MM.1S (cell line): ENCODE data around the gene RBMX2.
A peak's percentile ranks its signal among the peaks of the same experiment; 100 is the strongest.

Experiments
- DNase-seq: peaks from one replicate; pipeline ENCODE4 v3.0.0-alpha.2; 2015
- H2AFZ ChIP-seq: fragments of 300-600 bp; sonication (generic); 2 replicates; pipeline ENCODE4 v1.6.0; 2016; ENCODE audit warnings: antibody characterized with exemption, low read length
- H3F3A ChIP-seq: fragments of 300-600 bp; sonication (generic); 2 replicates; pipeline ENCODE4 v1.6.1; 2016; ENCODE audit warnings: mild to moderate bottlenecking, antibody characterized with exemption, low read length, moderate library complexity, mixed read lengths; ENCODE audit not compliant: insufficient read depth
- H3K27ac ChIP-seq: fragments of 300-600 bp; sonication (generic); 2 replicates; pipeline ENCODE4 v1.5.1; 2016; ENCODE audit warnings: mild to moderate bottlenecking, low read length
- H3K27me3 ChIP-seq: fragments of 300-600 bp; sonication (generic); replicated peaks from 2 replicates; pipeline ENCODE4 v1.6.0; 2016; ENCODE audit warnings: low read length; ENCODE audit not compliant: insufficient read depth
- H3K36me3 ChIP-seq: fragments of 300-600 bp; sonication (generic); replicated peaks from 2 replicates; pipeline ENCODE4 v1.6.1; 2016; ENCODE audit warnings: mild to moderate bottlenecking, low read length, mixed read lengths; ENCODE audit not compliant: insufficient read depth
- H3K4me1 ChIP-seq: fragments of 300-600 bp; sonication (generic); 2 replicates; pipeline ENCODE4 v1.6.1; 2016; ENCODE audit warnings: low read length, mixed read lengths
- H3K4me2 ChIP-seq: fragments of 300-600 bp; sonication (generic); 2 replicates; pipeline ENCODE4 v1.6.0; 2016; ENCODE audit warnings: low read depth, low read length
- H3K4me3 ChIP-seq: fragments of 300-600 bp; sonication (generic); 2 replicates; pipeline ENCODE4 v1.5.1; 2016; ENCODE audit warnings: low read length, mixed read lengths
- H3K79me2 ChIP-seq: fragments of 300-600 bp; sonication (generic); 2 replicates; pipeline ENCODE4 v1.6.1; 2016; ENCODE audit warnings: mixed run types, low read length, mixed read lengths
- H3K9ac ChIP-seq: fragments of 300-600 bp; sonication (generic); 2 replicates; pipeline ENCODE4 v1.6.1; 2016; ENCODE audit warnings: low read length, mixed read lengths
- H3K9me2 ChIP-seq: fragments of 300-600 bp; sonication (generic); replicated peaks from 2 replicates; pipeline ENCODE4 v1.6.1; 2016; ENCODE audit warnings: mild to moderate bottlenecking, low read length, mixed read lengths; ENCODE audit not compliant: insufficient read depth
- H3K9me3 ChIP-seq: fragments of 300-600 bp; sonication (generic); replicated peaks from 2 replicates; pipeline ENCODE4 v1.6.1; 2016; ENCODE audit warnings: mild to moderate bottlenecking, low read length, mixed read lengths; ENCODE audit not compliant: insufficient read depth
- H4K20me1 ChIP-seq: fragments of 300-600 bp; sonication (generic); 2 replicates; pipeline ENCODE4 v1.6.1; 2016; ENCODE audit warnings: mild to moderate bottlenecking, low read length, moderate library complexity, mixed read lengths; ENCODE audit not compliant: insufficient read depth
- CTCF ChIP-seq: fragments of 300-600 bp; sonication (generic); IDR thresholded peaks from 2 replicates; pipeline ENCODE4 v1.5.1; 2016; ENCODE audit warnings: antibody characterized with exemption, low read length, mixed read lengths
- EZH2 ChIP-seq: fragments of 300-600 bp; sonication (generic); optimal IDR thresholded peaks from 2 replicates; pipeline ENCODE3; 2017; ENCODE audit warnings: low read depth, mild to moderate bottlenecking, antibody characterized with exemption, low read length, mixed read lengths
- EZH2phosphoT487 ChIP-seq: fragments of 300-600 bp; sonication (generic); IDR thresholded peaks from 2 replicates; pipeline ENCODE4 v1.6.1; 2018; ENCODE audit warnings: antibody characterized with exemption, low read length

Gene RBMX2

GRCh38 chrX:130385520-130385919 lies 16.3 kb upstream of the RBMX2 start, which contains the start of gene GPR119:
Gene GPR119 (minus strand): TSS chrX:130385674. CDS start chrX:130385447, 227 bp downstream.
- no peaks in the 10 kb centered on the region for H3K27me3 ChIP-seq
- no peaks in the 10 kb centered on the region for H3K4me1 ChIP-seq
- H3K36me3 ChIP-seq = no peaks in the 10 kb centered on the region
- H4K20me1 ChIP-seq = no peaks in the 10 kb centered on the region
- no peaks in the 10 kb centered on the region for H3K9me3 ChIP-seq
- H3K79me2 ChIP-seq = no peaks in the 10 kb centered on the region
- H2AFZ ChIP-seq = no peak within 1 kb of the TSS
- H3K27ac ChIP-seq = no peak within 1 kb of the TSS
- no peak within 1 kb of the TSS for H3K9ac ChIP-seq
- no peak within 1 kb of the TSS for H3K4me2 ChIP-seq
- no peaks in the 10 kb centered on the region for H3F3A ChIP-seq
- no peak within 1 kb of the TSS for H3K4me3 ChIP-seq
- TF ChIP-seq EZH2phosphoT487 = no peak
- TF ChIP-seq EZH2 = no peak
- TF ChIP-seq CTCF = no peak
- no peaks in the 10 kb centered on the region for H3K9me2 ChIP-seq
- no peak for DNase-seq

DNA sequence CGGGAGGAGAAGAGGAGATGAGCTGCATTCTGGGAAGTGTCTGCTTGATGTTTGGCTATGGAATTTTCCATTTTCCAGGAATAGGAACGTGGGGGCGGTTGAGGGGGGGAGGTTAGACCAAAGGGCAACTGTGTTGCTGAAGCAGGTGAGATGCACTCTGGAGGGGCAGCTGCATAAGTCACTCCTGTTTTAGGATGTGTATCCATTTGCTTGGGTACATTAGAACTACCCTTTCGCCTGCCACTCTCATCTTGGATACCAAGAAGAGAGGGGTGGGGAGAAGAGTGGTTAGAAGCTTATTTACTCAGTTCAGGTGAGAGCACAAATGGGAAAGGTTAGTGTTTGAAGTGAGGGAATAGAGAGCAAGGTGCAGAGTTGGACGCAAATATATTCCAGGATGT lies 15.4 kb upstream of the RBMX2 start:
- Histone ChIP-seq H3K27ac (no peak overlapping the region), H3K4me3 (no peak overlapping the region), H3K4me1 (no peaks in the 10 kb centered on the region), H3F3A (no peaks in the 10 kb centered on the region), H3K9me2 (no peaks in the 10 kb centered on the region), H3K27me3 (no peaks in the 10 kb centered on the region), H2AFZ (no peak overlapping the region), H4K20me1 (no peaks in the 10 kb centered on the region), H3K9me3 (no peaks in the 10 kb centered on the region), H3K9ac (no peak overlapping the region), H3K4me2 (no peak overlapping the region), H3K36me3 (no peaks in the 10 kb centered on the region), H3K79me2 (no peaks in the 10 kb centered on the region)
- TF ChIP-seq CTCF (no peak), EZH2 (no peak), EZH2phosphoT487 (no peak)
- DNase-seq = no peak

DNA sequence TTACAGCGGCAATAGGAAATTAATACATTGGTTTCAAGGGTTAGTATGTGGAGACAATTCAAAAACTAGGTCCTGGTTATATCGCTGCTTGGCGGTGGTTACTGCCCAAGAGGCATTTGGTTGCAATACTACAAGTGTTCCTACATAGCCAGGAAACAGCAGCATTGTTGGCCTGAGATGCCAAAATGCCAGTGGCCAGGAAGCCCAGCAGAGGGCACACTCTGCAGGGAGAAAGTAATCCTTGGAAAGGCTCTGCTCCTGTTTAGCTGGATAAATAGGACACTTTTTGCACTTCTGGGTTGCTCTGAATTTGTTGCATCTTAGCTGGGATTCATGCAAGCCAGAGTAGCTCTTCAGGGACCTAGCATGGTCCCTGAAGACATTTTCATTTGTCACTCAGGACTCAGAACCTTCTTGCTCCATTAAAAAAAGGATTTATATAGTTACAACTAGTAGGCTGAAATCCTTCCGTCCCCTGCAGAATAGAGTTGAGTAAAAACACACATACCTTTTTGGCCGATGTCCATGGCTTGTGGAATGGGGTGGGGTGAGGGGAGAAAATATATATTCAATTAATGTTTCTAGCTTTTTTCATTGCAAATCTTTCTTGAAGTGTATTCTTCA lies 8.2 kb upstream of the RBMX2 start:
- TF ChIP-seq EZH2 = no peak
- TF ChIP-seq CTCF = peak; percentile 52

More for the DNA sequence above, 8.2 kb upstream of the RBMX2 start:
- no peaks in the 10 kb centered on the region for H3F3A ChIP-seq
- H3K9me3 ChIP-seq = no peaks in the 10 kb centered on the region
- no peaks in the 10 kb centered on the region for H3K9me2 ChIP-seq
- H3K27me3 ChIP-seq = no peaks in the 10 kb centered on the region
- H3K4me1 ChIP-seq = no peaks in the 10 kb centered on the region
- no peaks in the 10 kb centered on the region for H4K20me1 ChIP-seq
- no peaks in the 10 kb centered on the region for H3K36me3 ChIP-seq
- no peak overlapping the region for H3K4me2 ChIP-seq
- H3K9ac ChIP-seq = no peak overlapping the region
- peak; percentile 29 for DNase-seq
- H2AFZ ChIP-seq = no peak overlapping the region
- H3K4me3 ChIP-seq = no peak overlapping the region
- no peaks in the 10 kb centered on the region for H3K79me2 ChIP-seq
- H3K27ac ChIP-seq = no peak overlapping the region
